HG02610 (cell line): ENCODE data around the gene PCMT1.
"Not testable (repeated sequence)": the region's sequence is repeated elsewhere in the genome, so short reads cannot be mapped to it uniquely, and the experiment has no call there.

ENCODE experiments used
- ATAC-seq: cut with Tn5 transposase; IDR thresholded peaks from one replicate; pipeline ENCODE4 v1.9.1; 2021; ENCODE audit warnings: mild to moderate bottlenecking, moderate library complexity; ENCODE audit not compliant: unreplicated experiment

The PCMT1 gene

DNA sequence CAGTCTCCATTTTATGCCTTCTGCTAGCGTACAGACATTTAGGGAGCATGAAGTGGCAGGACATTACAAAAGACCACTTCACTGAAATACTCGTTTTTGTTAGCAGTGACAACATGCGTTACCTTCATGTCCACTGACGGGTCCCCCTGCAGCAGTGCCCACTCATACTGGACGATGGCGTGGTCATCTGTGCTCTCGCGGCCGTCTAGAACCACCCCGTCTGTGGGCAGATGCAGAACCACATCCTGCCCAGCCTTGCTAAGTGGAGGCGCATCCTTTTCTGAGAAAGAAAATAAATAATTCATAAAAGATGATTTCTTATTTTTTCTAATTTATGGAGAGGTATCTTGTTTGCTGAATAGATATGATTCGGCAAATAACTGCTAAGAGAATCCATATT, 103.3 kb downstream of the PCMT1 start:
- no peak for ATAC-seq

DNA sequence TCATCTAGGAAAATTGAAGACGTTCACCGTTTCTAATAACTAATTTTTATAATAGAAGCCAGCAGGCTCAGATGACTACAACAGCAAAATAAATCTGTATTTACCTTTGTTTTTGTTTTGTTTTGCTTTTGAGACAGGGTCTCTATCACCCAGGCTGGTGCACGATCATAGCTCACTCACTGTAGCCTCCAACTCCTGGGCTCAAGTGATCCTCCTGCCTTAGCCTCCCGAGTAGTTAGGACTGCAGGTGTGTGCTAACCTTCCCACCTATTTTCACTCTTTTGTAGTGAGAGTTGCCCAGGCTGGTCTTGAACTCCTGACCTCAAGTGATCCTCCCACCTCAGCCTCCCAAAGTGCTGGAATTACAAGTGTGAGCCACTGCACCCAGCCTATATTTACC, 104.5 kb downstream of the PCMT1 start:
- not testable (repeated sequence) for ATAC-seq

- ATAC-seq, result no peak
Measured at GRCh38 chr6:149854532-149854931, 105.0 kb downstream of the PCMT1 start.

DNA sequence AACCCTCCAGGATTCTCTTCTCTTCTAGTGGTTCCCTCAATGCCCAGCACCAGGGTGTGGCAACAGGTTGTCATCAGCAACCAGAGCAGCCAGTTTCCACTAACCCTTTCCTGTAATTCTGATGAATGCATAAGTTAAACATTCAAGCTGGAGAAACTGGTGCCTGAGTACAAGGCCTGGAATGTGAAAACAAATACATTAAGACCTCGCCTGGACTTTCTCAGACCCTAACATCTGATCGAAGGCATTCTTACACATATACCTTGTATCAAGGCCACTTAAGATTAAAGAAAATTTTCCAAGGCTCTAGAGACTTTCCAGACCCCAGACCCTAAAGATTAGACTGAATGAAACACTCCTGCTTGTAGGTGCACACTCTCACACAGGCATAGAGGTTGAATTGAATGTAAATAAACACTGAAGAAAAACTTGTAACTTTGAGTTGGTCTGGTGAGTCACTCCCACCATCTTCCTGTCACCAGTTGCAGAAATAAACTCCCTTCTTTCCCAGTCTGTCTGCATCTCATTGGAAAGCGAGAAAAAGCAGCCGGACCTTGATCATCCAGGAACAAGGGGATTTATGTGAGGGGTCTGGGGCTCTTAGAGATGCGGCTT, 105.6 kb downstream of the PCMT1 start:
- ATAC-seq, result no peak

DNA sequence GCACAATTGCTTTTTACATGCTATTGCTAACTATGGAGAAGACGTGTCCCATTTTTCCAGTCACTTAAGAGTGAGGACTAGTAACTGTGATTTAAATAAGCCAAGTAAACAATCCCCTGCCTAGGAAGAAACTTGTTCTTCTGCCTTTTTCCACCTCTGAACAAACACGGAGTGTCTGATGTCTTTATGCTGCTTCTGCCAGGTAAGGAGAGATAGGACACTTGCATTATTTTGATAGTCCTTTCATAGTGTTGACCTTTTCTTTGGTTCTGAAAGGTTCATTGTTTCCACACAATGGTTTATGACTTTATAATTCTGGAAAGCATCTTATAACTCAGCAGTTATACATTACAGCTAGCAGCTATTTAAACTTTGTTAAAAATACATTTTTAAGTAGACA, 106.2 kb downstream of the PCMT1 start:
- no peak for ATAC-seq

DNA sequence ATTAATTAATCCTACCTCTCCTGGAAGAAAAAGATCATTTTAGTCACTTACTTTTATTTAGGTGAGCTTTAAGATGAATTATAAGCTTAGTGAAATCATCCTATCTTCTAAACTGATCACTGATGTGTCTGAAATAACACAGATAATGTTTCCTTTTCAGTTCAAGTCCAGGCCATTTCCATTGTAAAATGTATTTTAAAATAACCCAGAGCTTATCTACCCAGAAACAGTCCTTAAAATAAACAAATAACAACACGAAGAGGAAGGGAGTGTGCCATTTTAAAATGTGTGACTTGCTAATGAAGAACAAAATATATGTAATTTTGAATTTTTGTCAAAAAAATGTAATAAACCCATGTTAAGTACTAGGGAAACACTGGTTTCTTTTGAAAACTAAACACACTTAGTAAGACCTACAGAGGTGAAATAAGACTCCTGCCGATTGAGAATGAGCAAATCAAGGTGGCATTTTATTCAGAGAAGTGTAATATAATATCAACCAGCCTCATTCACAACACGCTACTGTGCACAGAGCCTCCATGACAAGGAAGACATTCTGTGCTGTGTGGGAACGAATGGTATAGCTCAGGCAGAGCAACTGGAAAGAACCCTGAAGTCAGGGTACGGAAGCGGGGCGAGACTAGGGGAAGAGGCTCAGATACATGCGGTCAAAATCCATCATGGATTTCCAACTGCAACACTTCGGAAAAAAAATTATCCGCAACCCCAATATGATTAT, 106.9 kb downstream of the PCMT1 start:
- ATAC-seq, result no peak

DNA sequence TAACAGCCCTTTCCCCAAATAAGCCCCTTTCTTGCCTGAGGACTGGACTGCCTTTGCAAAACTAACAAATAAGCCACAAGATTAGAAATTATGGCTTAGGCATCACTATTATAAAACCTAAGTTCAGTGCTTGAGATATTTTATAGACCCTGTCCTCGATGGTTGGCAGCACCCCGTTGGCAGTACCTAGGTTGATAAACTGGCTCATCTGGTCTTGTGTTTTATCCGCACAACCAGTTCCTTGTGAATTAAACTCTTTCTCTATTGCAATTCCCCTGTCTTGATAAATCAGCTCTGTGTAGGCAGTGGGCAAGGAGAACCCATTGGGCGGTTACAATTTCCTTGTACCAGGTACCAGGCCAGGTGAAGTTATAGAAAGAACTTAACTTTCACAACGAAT, 108.0 kb downstream of the PCMT1 start:
- no peak for ATAC-seq

GRCh38 chr6:149859368-149859767, 109.8 kb downstream of the PCMT1 start:
- ATAC-seq, result no peak

DNA sequence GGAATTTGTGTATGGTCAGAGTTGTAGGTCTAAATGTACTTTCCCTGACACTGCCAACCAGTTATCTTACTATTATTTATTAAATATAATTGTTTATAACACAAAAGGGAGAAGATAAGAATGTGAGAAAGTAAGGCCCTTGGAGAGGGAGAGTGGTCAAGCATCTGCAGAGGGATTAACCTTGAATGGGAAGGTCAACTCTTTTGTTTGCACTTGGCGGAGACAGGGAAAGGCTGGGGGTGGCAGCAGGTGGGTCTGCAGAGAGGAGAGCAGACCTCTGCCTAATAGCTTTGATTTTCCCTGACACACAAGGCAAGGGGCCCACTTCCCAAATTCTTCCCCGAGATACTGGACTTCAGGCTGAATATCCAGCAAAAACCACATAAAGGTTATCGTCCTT, 110.4 kb downstream of the PCMT1 start:
- ATAC-seq, result no peak

GRCh38 chr6:149860513-149860833, 110.9 kb downstream of the PCMT1 start:
- no peak for ATAC-seq
